Esophagus muscularis mucosa (tissue), 4 donors: ENCODE data around the gene NUCKS1. TPM values are rescaled to one million over a fixed set of nuclear protein-coding genes. Genes with fewer than 3 reads are reported as not detected.

Source experiments
- DNase-seq: peaks from one replicate; pipeline ENCODE4 v3.0.0-alpha.2; 2017; ENCODE audit errors: extremely low spot score
- H3K27ac ChIP-seq, 4 donors: fragments of 200-600 bp; sonication (generic); replicated peaks in 1 of 4; 1 replicate in 3 of 4; 2 replicates in 1 of 4; pipeline ENCODE4 v1.5.1; 2016 to 2019; ENCODE audit warnings: mild to moderate bottlenecking in 1 of 4
- H3K27me3 ChIP-seq, 4 donors: fragments of 200-600 bp; sonication (generic); one replicate each; pipeline versions ENCODE4 v1.5.1 to v1.6.0; 2016 to 2019
- H3K36me3 ChIP-seq, 4 donors: fragments of 200-600 bp; sonication (generic); one replicate each; pipeline ENCODE4 v1.5.1; 2016 to 2019
- H3K4me1 ChIP-seq, 4 donors: fragments of 200-600 bp; sonication (generic); one replicate each; pipeline ENCODE4 v1.5.1; 2016 to 2019
- H3K4me3 ChIP-seq, 4 donors: fragments of 200-600 bp; sonication (generic); 1 replicate in 2 of 4; 2 replicates in 2 of 4; pipeline ENCODE4 v1.5.1; 2016 to 2019; ENCODE audit warnings: mild to moderate bottlenecking in 4 of 4, moderate library complexity in 1 of 4
- H3K9me3 ChIP-seq, 4 donors: fragments of 200-600 bp; sonication (generic); 1 replicate in 3 of 4; 2 replicates in 1 of 4; pipeline ENCODE4 v1.5.1; 2016 to 2019
- CTCF ChIP-seq, 3 experiments: fragments of 200-600 bp in 2 of 3; fragments of 450-650 bp in 1 of 3; sonication (generic) in 2 of 3; IDR thresholded peaks; one replicate each; pipeline ENCODE4 v1.5.1; 2017 to 2019; ENCODE audit warnings: antibody characterized with exemption in 3 of 3, mild to moderate bottlenecking in 2 of 3, moderate library complexity in 1 of 3
- EP300 ChIP-seq: sonication (generic); formaldehyde crosslinking; IDR thresholded peaks from one replicate; pipeline ENCODE4 v1.6.1; 2017; ENCODE audit warnings: antibody characterized with exemption
- POLR2A ChIP-seq: fragments of 450-650 bp; IDR thresholded peaks from one replicate; pipeline ENCODE4 v1.6.1; 2017; ENCODE audit warnings: antibody characterized with exemption, moderate library complexity, mild to moderate bottlenecking, low read depth
- POLR2AphosphoS5 ChIP-seq, 2 donors: sonication (generic); formaldehyde crosslinking; IDR thresholded peaks; one replicate each; pipeline ENCODE4 v1.6.1; 2017; ENCODE audit warnings: antibody characterized with exemption in 2 of 2
- WGBS: methylation state at CpG from one replicate; pipeline ENCODE4 v1.1.5; 2018; 5-methylcytosine and 5-hydroxymethylcytosine counted together
- intact Hi-C: fragments of 100-400 bp; cut with DNase I; formaldehyde crosslinking; loops from one replicate; pipeline ENCODE4 v1.15.1; 2023
- total RNA-seq, 4 donors: library from RNA; depleted of rRNA; stranded (reverse); fragments of >200 nt; gene quantifications; one replicate each; pipeline versions ENCODE4 v1.1.0 to v1.2.1, GENCODE V29; 2016

Gene NUCKS1
- total RNA-seq, 4 donors from 2014 or later, result 111 to 120 (median 116) TPM

- Histone ChIP-seq H3K4me3 (no peak overlapping the region), H3K27me3 (no peaks in the 10 kb centered on the region), H3K9me3 (no peaks in the 10 kb centered on the region), H3K4me1 (peaks cover 0 to 84% (median 47%) of the 10 kb centered on the region in 4 donors), H3K27ac (no peak overlapping the region), H3K36me3 (peaks cover 0 to 14% (median 7%) of the 10 kb centered on the region in 4 donors)
- intact Hi-C loops, result no loop called here
- 73% methylated on average over 1 of the region's 1 CpG for WGBS
- TF ChIP-seq EP300 (no peak), POLR2A (no peak), POLR2AphosphoS5 (IDR thresholded peaks at IDR 0.05) (no peak), CTCF (IDR thresholded peaks at IDR 0.05) (no peak)
- DNase-seq, result no peak
Observed at GRCh38 chr1:205735218-205735617, 14.8 kb downstream of the NUCKS1 start.

GRCh38 chr1:205733438-205734175 lies 16.4 kb downstream of the NUCKS1 start:
- TF ChIP-seq POLR2AphosphoS5 (IDR thresholded peaks at IDR 0.05) (no peak), CTCF (IDR thresholded peaks at IDR 0.05) (no peak), POLR2A (no peak), EP300 (no peak)
- no peaks in the 10 kb centered on the region for H3K27me3 ChIP-seq
- DNase-seq, result no peak
- H3K4me3 ChIP-seq, result no peak overlapping the region
- no peak overlapping the region for H3K27ac ChIP-seq
- H3K36me3 ChIP-seq, result peaks cover 0 to 18% (median 6%) of the 10 kb centered on the region in 4 donors
- H3K9me3 ChIP-seq, result no peaks in the 10 kb centered on the region
- intact Hi-C loops, result no loop called here
- H3K4me1 ChIP-seq, result peaks cover 0 to 72% (median 33%) of the 10 kb centered on the region in 4 donors
- 95% methylated on average over 2 of the region's 2 CpGs for WGBS

- Histone ChIP-seq H3K4me3 (no peak overlapping the region), H3K27ac (no peak overlapping the region), H3K9me3 (no peaks in the 10 kb centered on the region), H3K4me1 (peaks cover 0 to 49% (median 16%) of the 10 kb centered on the region in 4 donors), H3K27me3 (no peaks in the 10 kb centered on the region), H3K36me3 (peaks cover 0 to 28% (median 20%) of the 10 kb centered on the region in 4 donors)
- no peak for TF ChIP-seq EP300
- TF ChIP-seq CTCF (IDR thresholded peaks at IDR 0.05), result no peak
- TF ChIP-seq POLR2AphosphoS5 (IDR thresholded peaks at IDR 0.05), result no peak
- no peak for TF ChIP-seq POLR2A
- no peak for DNase-seq
- intact Hi-C loops, result no loop called here
- WGBS, result 94% methylated on average over 9 of the region's 9 CpGs
Observed at GRCh38 chr1:205729945-205730610, 19.9 kb downstream of the NUCKS1 start.

- 89% methylated on average over 4 of the region's 4 CpGs for WGBS
- no peaks in the 10 kb centered on the region for H3K27me3 ChIP-seq
- TF ChIP-seq CTCF (IDR thresholded peaks at IDR 0.05) (no peak), EP300 (no peak), POLR2A (no peak), POLR2AphosphoS5 (IDR thresholded peaks at IDR 0.05) (no peak)
- DNase-seq, result no peak
- no peak overlapping the region for H3K4me3 ChIP-seq
- intact Hi-C loops, result no loop called here
- no peaks in the 10 kb centered on the region for H3K9me3 ChIP-seq
- no peak overlapping the region for H3K27ac ChIP-seq
- peaks cover 0 to 24% (median under 1%) of the 10 kb centered on the region in 4 donors for H3K4me1 ChIP-seq
- H3K36me3 ChIP-seq, result peaks cover 0 to 63% (median 38%) of the 10 kb centered on the region in 4 donors
Observed at GRCh38 chr1:205726619-205727125, 23.3 kb downstream of the NUCKS1 start.
